ENCODE data around the gene DNAJB11.

The DNAJB11 gene

GRCh38 chr3:186596568-186597287, 26.2 kb downstream of the DNAJB11 start:
- no peak for DNase-seq (ENCODE audit: low read depth)

DNA sequence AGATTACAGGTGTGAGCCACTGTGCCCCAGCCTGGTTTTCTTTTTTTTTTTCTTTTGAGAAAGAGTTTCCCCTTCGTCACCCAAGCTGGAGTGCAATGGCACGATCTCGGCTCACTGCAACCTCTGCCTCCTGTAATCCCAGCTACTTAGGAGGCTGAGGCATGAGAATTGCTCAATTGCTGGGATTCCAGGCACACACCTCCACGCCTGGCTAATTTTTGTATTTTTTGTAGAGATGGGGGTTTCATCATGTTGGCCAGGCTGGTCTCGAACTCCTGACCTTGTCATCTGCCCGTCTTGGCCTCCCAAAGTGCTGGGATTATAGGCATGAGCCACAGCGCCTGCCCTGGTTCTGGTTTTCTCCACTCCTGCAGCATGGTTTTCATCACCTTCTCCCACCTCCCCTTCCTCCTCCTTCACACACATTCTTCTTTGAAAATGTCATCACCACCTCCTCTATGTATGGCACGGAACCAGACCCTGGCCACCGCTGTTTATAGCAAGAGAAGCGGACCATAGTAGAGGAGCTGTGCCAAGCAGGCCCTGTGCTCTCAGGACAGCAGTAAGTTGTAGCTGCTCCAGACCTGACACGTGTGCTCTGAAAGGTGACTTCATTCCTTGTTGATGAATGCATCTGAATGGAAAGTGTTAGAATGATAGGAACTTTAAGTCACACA, 27.7 kb downstream of the DNAJB11 start:
- DNase-seq (ENCODE audit: low read depth): no peak

GRCh38 chr3:186598794-186599141, 28.2 kb downstream of the DNAJB11 start:
- no peak for DNase-seq (ENCODE audit: low read depth)

- no peak for DNase-seq (ENCODE audit: low read depth)
Observed at GRCh38 chr3:186599142-186599784, 28.7 kb downstream of the DNAJB11 start.

GRCh38 chr3:186599785-186600166, 29.3 kb downstream of the DNAJB11 start:
- no peak for DNase-seq (ENCODE audit: low read depth)

DNA sequence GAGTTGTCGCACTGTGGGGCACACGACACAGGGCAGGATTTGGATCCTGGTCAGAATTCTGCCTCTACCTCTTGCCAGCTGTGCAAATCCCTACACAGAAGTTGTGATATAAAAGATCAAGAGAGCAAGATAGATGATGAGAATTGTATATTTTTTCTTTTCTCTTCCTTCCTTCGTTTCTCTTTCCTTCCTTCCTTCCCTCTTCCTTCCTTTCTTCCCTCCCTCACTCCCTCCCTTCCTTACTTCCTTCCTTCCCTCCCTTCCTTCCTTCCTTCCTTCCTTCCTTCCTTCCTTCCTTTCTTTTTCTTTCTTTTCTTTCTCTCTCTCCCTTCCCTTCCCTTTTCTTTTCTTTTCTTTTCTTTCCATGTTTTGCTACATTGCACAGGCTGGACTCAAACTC, 30.4 kb downstream of the DNAJB11 start:
- DNase-seq (ENCODE audit: low read depth): no peak

DNA sequence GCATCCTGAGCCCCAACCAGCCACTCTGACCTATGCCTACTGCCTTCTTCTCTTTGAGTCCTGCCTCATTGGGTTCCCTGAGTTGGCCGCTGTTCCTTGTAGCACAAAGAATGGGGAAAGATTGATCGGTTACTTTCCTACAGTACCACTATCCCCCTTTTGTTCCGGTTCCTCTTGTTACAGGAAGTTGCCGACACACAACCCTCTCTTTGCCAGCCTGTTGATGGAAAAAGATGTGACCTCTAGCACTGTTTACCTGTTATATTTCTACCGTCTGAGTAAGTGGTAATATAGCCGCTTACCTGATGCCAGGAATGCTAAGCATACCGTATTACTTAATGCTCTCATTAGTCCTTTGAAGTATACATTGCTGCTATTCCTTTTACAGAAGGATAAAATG, 32.6 kb downstream of the DNAJB11 start:
- no peak for DNase-seq (ENCODE audit: low read depth)

- DNase-seq (ENCODE audit: low read depth): no peak
Observed at GRCh38 chr3:186605078-186605477, 34.6 kb downstream of the DNAJB11 start.

- DNase-seq (ENCODE audit: low read depth): no peak
Observed at GRCh38 chr3:186605561-186606545, 35.3 kb downstream of the DNAJB11 start.

GRCh38 chr3:186608624-186609215, 38.2 kb downstream of the DNAJB11 start:
- DNase-seq (ENCODE audit: low read depth): no peak

DNA sequence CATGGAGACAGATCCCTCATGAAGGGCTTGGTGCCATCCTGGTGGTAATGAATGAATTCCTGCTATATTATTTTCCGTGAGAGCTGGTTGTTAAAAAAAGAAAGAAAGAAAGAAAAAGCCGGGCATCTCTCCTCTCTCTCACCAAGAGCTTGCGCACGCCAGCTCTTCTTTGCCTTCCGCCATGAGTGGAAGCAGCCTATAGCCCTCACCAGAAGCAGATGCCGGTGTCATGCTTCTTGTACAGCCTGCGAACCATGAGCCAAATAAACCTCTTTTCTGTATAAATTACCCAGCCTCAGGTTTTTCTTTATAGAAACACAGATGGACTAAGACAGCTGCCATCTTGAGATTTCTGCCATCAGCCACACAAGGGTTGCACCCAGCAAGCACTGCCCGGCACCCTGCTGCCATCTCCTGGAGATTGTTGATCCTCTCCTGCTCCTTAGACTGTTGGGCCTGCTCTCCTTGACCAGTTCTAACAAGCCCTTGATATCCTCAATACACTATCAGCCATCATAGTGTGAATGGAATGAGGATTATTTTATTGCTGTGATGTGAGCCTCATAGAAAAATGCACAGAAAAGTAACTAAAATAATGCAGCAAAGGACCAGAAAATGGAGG, 38.8 kb downstream of the DNAJB11 start:
- DNase-seq (ENCODE audit: low read depth): no peak

DNA sequence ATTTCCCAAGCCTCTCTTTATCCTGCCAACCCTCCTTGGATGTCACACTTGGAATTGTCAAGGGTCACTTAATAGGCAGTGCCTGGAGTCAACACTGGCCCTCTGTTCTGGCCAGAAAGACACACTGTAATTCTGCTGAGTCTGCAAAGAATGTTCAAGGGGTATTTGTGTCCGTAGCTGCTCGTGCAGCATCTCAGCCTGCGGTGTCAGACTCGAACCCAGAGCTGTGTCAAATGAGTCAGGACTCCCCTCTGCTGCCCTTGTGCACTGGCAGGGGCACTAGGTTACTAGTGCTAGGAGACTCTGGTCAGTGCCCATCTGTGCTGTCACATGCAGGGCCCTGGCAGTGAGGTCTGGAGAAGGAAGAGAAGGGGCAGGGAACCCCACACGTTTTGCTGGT, 41.5 kb downstream of the DNAJB11 start:
- no peak for DNase-seq (ENCODE audit: low read depth)

DNA sequence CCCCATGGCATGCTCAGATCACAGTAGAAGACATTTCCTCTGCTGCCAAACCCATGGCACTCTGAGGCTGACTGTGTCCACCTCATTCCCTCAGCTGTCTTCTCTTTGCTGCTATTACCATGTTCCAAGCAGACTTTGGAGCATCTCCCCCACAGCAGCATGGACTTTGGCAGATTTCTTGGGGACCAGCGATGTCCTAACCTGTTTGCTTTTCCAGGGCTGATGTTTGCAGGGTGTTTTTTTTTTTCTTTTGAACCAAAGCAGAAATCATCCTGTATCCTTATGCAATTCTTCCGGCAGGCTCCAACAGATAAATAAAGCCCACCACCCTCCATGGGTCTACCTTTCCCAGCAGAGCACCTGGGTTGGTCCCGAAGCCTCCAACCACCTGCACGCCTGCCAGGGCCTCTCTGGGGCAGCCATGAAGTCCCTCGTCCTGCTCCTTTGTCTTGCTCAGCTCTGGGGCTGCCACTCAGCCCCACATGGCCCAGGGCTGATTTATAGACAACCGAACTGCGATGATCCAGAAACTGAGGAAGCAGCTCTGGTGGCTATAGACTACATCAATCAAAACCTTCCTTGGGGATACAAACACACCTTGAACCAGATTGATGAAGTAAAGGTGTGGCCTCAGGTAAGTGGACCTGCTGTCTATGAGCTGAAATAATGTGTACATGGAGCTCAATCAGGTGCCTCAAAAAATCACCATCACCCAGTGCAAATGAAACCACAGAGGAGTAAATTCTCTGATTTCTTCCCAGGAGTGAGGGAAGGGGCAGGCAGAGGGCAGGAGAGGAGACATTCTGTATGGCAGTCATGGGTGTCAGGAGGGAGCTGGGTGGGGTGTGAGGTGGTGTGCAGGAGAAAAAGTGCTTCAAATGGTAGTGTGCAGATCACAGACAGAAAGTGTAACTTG, 42.5 kb downstream of the DNAJB11 start, which contains the start of gene AHSG:
Gene AHSG (plus strand): TSS at position 340 of the 916 bp plus-strand sequence. CDS start 82 bp downstream, at position 422.
- no peak for DNase-seq (ENCODE audit: low read depth)

GRCh38 chr3:186613637-186614265, 43.2 kb downstream of the DNAJB11 start:
- DNase-seq (ENCODE audit: low read depth): no peak

- no peak for DNase-seq (ENCODE audit: low read depth)
Observed at GRCh38 chr3:186614266-186614596, 43.7 kb downstream of the DNAJB11 start.

DNA sequence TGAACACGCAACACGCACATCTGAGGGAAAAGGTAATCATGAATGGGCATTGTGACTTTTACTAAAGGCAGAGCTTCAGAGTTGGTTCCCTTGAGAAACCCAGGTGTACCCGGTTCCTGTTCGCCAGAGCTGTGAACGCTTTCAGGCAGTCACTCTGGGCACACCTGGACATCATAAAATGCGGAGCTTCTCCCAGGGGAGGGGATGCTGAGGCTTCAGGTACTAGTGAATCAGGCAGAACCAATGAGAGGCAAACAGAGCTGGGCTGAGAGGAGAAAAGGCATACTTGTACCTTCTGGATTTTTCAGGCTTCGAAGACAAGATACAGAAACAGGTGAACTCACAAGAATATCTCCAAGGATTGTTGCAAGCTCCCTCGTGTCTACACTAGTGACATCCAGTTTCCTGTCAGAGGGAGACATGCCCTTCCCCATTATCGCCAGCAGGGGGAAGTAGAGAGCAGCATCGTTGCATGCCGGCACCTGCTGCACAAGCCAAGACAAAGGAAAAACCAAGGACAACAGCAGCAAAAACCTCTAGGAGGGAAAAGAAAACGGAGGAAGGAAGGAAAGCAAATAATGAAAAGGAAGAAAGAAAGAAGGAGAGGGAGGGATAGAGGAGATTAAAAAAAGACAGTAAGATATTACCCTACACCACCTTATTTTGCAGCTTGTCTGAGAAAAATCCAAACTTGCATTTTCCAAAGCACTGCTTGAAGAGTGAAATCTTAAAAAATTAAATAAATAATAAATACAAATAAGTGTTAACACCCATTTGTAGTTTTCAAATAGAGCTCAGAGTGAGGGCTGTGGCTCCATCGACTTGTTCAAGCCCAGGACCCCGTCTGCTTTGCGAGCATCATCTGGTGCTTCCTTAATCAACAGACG, 44.3 kb downstream of the DNAJB11 start:
- peak; percentile 42 for DNase-seq (ENCODE audit: low read depth)

GRCh38 chr3:186616299-186616617, 45.7 kb downstream of the DNAJB11 start:
- no peak for DNase-seq (ENCODE audit: low read depth)

DNA sequence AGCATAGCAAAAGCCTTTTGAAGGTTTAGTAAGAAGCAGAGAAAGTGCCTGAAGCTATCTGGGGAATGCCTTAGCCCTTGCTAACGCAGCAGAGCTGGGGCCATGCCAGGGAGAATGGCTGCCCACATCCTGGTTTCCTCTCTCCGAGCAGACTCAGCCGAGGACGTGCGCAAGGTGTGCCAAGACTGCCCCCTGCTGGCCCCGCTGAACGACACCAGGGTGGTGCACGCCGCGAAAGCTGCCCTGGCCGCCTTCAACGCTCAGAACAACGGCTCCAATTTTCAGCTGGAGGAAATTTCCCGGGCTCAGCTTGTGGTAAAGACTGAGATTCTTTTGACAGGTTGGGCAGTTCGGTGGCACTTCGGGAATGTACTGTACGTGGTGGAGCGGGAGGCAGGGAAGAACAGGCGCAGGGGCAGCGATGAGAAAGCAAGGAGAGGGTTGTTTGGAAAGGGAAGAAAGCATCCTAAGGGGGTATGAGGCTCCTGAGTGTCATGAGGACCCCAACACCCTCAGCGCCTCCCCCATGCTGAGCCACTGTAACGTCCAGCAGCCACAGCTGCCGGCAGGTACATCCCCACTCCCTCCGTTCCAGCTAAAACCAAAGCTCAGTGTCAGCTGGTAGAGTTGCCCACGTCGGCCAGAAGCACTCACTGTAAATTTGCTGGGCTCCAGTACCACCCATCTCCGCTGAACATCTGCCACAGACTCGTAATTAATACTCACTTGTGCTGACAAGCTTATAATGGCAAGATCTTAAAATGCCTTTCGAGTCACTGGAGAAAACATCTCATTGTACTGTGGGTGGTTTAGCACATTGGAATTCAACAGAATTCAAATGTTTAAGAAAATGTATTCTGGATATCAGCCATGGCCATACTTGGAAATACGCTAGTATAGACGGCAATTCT, 46.8 kb downstream of the DNAJB11 start:
- peak; percentile 87 for DNase-seq (ENCODE audit: low read depth)

All from HS-5 (cell line).